DMS 273 (cell line): Measurements from ENCODE around the gene KIF19.
A peak's percentile ranks its signal among the peaks of the same experiment; 100 is the strongest.

Experiments
- DNase-seq: peaks from one replicate; lab custom pipeline; 2025; ENCODE audit not compliant: unreplicated experiment; lab: John Stamatoyannopoulos, UW

Gene KIF19

GRCh38 chr17:74361230-74362068, 35.4 kb downstream of the KIF19 start, which contains the start of gene BTBD17:
Gene BTBD17 (minus strand): TSS chr17:74361868. CDS start chr17:74361819, 49 bp downstream.
- DNase-seq: peak; percentile 95

- peak; percentile 58 for DNase-seq
These were observed 36.0 kb downstream of the KIF19 start for GRCh38 chr17:74362069-74362405.

GRCh38 chr17:74362810-74363498, 36.9 kb downstream of the KIF19 start:
- DNase-seq: peak; percentile 55

- no peak for DNase-seq
These were observed 41.2 kb downstream of the KIF19 start, which contains the start of gene GPR142 for GRCh38 chr17:74367206-74367605. Gene GPR142 (plus strand): TSS chr17:74367506. CDS start chr17:74369541, 2,035 bp downstream.

- peak; percentile 92 for DNase-seq
These were observed 42.5 kb downstream of the KIF19 start for GRCh38 chr17:74368341-74369081.

- peak; percentile 25 for DNase-seq
These were observed 43.2 kb downstream of the KIF19 start for GRCh38 chr17:74369221-74369620.

- DNase-seq: no peak
These were observed 43.9 kb downstream of the KIF19 start for GRCh38 chr17:74369665-74370490.

GRCh38 chr17:74371653-74372147, 45.7 kb downstream of the KIF19 start:
- no peak for DNase-seq

GRCh38 chr17:74372426-74372825, 46.4 kb downstream of the KIF19 start:
- no peak for DNase-seq

GRCh38 chr17:74373838-74374606, 48.0 kb downstream of the KIF19 start:
- DNase-seq: peak; percentile 82

- DNase-seq: peak; percentile 42
These were observed 48.8 kb downstream of the KIF19 start for GRCh38 chr17:74374858-74375257.

- DNase-seq: peak; percentile 96
These were observed 53.6 kb downstream of the KIF19 start for GRCh38 chr17:74379495-74380085.

GRCh38 chr17:74380086-74380958, 54.3 kb downstream of the KIF19 start:
- peak; percentile 56 for DNase-seq

GRCh38 chr17:74380959-74381808, 55.2 kb downstream of the KIF19 start:
- no peak for DNase-seq

- DNase-seq: no peak
These were observed 57.1 kb downstream of the KIF19 start for GRCh38 chr17:74383141-74383540.

GRCh38 chr17:74385201-74385600, 59.2 kb downstream of the KIF19 start:
- DNase-seq: no peak

- DNase-seq: no peak
These were observed 60.4 kb downstream of the KIF19 start for GRCh38 chr17:74386386-74386785.
